HG03520 (cell line): Measurements from ENCODE around the gene PTPRK.
"Not testable (repeated sequence)": the region's sequence is repeated elsewhere in the genome, so short reads cannot be mapped to it uniquely, and the experiment has no call there.

Experiments
- ATAC-seq: cut with Tn5 transposase; IDR thresholded peaks from one replicate; pipeline ENCODE4 v1.9.1; 2021; ENCODE audit warnings: mild to moderate bottlenecking, moderate library complexity; ENCODE audit not compliant: unreplicated experiment

Gene PTPRK

GRCh38 chr6:127939442-127940066 lies 580.8 kb downstream of the PTPRK start:
- no peak for ATAC-seq

GRCh38 chr6:127938701-127939100 lies 581.7 kb downstream of the PTPRK start:
- no peak for ATAC-seq

DNA sequence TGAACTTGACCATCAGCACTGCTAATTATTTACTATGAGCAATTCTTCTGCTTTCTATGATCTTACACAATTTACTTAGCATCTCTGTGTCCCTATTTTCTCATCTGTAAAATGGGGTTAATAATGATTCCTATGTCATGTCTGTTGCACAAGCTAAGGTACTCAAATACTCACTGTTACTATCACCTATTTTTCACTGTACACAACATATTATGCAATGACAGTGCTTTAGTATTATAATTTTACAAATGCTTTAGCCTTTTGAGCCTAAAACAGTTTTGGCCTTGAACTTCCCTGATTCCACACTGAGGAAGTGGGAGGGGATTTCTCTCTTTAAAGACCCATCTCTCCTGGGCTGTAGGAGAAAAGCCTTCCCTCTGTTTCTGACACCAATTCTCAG lies 582.7 kb downstream of the PTPRK start:
- ATAC-seq, result no peak

DNA sequence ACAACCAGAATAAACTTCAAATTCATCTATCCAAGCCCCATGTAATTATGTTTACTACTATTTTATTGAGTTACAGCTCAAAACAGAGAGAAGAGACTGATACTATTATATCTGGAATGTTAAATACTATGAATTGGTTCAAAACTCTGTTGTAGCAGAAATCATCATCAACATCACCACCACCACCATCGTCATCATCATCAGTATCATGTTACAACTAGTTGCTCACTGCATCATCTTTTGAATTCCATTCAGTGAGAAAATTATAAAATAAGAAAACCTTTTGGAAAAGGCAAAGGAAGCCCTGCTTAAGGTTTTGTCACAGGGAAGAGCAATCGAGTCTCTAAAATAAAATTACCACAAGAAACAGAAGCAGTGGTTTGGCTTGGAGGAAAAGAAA lies 583.3 kb downstream of the PTPRK start:
- no peak for ATAC-seq

DNA sequence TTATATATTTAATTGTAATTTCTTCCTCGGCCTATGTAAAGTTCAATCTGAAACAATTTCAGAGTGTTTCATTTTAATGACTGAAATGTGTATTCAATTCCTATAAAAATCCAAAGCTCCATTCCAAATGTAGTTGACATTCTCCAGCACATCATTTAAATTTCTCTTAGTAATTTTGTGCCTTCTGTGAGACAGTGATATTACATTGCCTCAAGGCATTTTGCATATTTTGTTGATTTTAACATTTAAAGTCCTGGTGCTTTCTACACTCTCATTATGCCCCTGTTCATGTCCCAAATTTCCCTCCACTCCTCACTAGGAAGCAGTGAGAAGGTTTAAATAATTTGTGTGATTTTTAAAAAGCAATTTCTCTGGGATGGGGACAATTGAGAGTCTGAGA lies 585.4 kb downstream of the PTPRK start:
- ATAC-seq, result no peak

GRCh38 chr6:127933852-127934840 lies 586.3 kb downstream of the PTPRK start:
- no peak for ATAC-seq

DNA sequence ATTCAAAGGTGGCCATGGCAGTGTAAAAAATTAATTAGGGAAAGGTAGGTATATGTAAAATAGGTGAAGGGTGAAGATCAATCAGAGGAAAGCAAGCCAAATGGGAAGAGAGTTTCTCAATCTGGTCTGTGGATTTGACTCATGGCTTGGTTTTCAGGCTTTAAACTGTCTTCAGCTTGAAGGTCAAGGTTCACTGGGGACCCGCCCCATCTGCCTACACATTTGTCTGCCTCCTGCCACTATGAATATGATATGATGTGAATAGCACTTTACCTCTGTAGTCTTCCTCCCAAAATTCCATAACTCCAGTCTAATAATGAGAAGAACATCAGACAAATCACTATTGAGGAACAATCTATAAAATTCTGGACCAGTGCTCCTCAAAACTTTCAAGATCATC lies 587.3 kb downstream of the PTPRK start:
- ATAC-seq, result no peak

GRCh38 chr6:127932708-127933107 lies 587.7 kb downstream of the PTPRK start:
- ATAC-seq, result no peak

GRCh38 chr6:127926441-127926840 lies 594.0 kb downstream of the PTPRK start:
- not testable (repeated sequence) for ATAC-seq

DNA sequence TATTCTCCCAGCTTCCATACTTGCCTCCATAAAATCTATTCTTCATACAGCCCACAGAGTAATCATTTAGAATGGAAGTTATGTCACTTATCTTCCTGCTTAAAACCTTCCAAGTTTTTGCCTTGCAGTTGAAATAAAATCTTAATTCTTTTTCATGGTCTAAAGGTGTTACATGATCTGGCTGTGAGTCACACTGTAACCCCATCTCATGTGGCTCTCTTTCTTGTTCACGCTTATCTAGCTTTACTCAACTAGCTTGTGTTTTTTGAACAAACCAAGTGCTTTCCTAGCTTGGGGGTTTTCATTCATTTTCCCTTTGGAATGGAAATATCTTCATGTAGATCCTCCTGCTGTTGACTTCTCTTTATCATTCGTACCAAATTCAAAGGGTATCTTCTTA lies 596.0 kb downstream of the PTPRK start:
- ATAC-seq, result no peak

DNA sequence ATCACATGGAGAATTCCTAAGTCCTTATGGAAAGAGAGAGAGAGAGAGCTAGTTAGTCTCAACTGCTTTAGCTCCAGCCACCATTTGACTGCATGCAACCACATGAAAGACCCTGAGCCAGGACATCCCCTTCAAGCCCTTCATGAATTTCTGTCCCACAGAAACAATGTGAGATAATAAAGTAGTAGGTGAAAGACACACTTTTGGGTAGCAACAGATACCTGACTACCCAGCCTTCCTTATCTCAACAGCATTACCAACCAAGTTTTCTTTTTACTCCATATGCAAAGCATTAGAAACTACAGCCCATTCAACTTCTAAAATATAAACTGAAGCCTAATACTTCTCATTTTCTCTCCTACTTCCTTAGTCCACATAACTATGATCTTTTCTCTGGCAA lies 596.4 kb downstream of the PTPRK start:
- no peak for ATAC-seq

GRCh38 chr6:127923135-127923534 lies 597.3 kb downstream of the PTPRK start:
- no peak for ATAC-seq

- ATAC-seq, result no peak
These were observed 598.4 kb downstream of the PTPRK start for GRCh38 chr6:127921982-127922381.

GRCh38 chr6:127920804-127921203 lies 599.6 kb downstream of the PTPRK start:
- ATAC-seq, result no peak
